ENCODE results near the gene ABCA3.
"Not testable (repeated sequence)": the region's sequence is repeated elsewhere in the genome, so short reads cannot be mapped to it uniquely, and the experiment has no call there.

Gene ABCA3

DNA sequence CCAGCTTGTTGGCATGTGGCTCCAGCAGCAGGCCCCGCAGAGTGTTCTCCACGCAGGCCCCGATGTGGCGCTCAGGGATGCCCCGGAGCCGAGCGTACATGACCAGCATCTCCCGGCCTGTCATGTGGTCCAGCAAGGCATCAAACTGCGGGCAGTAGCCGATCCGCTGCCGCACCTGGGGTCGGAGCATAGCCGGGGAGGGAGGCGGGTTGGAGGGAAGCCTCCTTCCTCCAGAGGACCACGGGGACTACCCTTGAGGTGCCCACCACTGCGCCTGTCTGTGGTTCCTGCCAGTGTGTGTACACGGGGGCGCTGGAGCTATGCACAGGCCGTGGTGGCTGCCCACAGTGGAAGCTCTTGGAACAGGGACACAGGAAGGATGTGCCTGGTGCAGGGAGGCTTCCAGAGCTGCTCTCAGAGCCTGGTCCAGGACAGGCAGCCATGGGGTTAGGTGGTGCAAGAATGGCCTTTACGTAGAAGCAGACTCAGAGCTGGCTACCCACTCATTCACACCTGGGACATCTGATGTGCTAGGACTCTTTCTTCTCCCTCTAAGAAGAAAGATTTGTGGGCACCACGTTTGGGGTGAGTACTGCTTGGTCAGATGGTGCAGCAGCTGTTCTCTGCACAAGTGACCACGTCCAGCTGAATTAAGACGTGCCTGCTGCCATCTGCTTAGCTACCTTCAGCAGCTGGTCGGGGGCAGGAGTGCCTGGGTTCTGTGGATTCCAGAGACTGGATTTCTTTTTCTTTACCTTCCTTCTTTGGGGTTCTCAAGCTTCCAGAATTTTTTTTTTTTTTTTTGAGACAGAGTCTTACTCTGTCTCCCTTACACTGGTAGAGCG lies 61.4 kb downstream of the ABCA3 start:
- no peak for DNase-seq

DNA sequence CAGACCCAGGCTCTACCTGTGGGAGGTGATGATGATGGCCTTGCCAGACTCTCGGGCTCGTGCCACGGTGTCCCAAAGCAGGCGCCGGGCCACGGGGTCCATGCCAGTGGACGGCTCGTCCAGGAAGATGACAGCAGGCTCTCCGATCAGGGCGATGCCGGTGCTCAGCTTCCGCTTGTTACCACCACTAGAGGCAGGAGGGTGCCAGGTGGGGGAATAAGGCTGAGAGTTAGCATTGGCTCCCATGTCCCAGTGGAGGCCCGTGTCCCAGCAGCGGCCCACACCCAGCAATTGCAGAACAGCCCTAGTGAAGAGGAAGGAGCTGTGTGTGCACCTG lies 62.3 kb downstream of the ABCA3 start:
- no peak for DNase-seq

DNA sequence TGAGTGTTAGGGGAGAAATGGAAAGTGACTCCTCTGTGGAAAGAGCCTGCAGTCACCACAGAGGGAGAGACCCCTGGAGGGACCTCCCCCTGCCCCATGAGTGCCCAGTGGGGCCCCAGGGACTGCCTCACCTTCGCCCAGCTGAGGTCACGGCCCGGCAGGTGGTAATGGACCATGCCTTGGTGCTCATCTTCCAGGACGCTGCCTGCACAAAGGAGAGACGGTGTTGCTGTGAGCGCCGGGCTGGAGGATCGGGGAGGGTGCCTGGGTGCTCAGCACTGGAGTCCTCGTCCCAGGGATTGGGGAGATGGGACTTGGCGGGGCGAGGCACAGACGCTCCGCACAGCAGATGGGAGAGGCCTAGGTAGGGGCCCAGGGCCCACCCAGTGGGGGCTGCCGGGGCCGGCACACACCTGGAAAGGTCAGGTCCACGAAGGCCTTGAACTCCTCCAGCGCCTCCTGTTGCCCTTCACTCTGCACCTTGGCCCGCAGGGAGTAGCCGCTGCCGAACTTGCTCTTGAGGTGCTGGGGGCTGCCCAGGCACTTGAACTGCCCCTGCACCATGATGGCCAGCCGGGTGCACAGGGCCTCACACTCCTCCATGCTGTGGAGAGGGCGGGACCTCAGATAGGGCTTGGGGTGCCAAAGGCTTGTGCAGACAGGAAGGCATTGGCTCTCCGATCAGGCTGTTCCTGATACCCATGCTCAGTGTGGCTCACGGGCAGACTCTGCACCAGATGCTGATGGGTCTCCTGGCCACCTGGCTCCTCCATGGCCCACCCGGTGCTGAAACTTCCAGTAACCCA lies 62.9 kb downstream of the ABCA3 start:
- DNase-seq: no peak

DNA sequence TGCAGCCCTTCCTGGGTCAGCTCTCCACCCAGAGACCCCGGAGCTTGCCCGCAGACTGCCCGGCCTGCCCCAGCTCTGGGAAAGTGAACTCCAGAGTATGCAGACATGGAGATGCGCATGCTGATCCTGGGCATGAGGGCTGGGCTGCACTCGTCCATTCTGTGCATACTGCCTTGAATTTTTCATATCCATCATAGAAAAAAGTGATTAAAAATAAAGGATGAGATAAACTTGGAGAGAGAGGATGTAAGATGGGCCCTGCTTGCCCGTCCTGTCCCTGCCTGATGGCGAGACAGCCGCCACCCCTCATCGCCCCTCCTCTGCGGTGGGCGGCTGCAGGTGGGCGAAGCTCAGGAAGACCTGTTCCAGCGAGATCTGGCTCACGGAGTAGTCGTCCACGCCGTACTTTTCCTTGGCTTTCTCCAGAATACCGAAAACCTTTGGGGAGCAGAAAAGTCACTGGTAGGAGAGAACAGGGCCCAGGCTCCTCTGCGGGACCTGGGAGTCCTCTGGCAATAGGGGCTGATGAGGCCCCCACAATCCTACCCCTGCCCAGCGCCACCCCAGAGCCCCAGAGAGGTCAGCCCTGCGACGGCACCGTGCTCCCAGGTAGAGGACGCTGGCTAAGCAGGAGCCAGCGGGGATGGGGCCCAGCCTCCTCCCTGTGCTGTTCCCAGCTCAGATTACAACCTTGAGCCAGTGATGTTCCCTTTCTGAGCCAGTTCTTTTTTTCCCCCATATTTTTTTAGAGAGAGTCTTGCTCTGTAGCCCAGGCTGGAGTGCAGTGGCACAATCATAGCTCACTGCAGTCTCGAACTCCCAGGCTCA lies 63.9 kb downstream of the ABCA3 start:
- DNase-seq: no peak

DNA sequence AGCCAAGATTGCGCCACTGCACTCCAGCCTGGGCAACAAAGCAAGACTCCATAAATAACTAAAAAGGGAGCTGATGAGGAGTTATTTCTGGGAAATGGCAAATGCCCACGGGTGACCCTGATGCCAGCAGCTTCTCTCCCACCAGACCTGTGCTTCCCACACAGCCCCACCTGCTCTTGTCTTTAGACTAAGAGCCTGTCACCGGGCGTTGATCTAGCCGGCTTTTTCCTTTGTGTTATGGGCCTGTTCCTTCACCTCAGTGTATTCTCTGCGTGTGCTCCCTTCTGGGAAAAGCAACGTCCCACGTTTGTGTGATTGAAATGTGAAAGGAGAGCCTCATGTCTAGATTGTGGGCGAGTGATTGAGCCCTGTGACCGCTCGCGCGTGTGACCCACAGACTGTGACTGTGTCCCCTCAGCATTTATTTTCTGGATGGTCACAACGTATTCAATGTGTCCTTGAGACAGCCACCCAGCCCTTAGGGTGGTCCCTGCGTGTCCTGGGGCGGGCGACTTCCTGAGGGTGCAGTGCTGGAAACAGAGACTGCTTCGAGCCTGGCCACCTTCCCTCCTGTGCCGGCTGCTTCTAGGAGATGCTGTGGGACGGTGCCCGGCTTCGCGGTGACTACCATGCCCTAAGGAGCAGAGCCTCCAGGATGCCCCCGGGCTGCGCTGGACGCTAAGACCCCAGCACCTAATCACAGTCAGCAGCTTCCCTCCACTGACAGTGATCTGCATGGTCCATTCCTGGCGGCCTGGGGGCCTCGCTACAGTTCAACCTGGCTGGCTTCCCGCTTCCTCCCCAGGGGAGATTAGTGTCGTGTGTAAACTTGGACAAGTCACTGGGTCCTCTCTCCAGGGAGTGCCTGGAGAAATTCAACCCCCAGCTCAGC lies 64.8 kb downstream of the ABCA3 start:
- DNase-seq: no peak

DNA sequence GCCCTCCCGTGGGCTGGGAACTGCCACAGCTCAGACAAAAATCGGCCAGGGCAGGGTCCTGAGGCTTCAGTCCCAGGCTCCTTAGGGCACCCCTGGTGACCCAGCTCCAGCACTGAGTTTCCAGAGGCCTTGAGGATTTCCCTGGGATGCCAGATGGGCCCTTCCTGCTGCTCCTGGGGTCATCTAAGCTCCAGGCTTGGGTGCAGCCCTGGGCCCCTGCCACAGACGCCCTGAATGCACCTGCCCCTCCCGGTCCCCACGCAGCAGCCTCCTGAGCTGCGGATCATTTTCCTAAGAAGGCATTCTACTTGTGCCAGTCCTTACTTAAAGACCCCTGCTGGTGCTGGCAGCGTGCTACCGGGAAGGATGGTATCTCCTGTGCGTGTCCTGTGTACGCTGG lies 66.6 kb downstream of the ABCA3 start:
- DNase-seq: no peak

DNA sequence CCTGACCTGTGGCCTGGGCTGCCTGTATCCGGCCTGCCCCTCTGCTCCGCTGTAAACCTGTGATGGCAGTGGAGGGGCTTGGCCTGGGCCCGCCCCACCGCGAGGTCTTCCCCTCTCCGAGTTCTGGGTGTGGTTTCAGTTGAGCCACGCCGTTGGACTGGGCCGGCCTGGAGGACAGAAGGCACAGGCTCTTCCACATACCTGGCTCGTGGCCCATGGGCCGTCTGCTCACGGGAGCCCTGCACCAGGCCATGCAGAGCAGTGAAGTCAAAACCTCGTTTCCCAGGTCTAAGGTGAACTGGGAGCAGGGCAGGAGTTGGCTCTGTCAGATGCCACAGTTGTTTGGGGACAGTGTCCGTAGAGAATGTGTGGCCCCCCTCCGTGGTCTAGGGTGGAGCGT lies 67.0 kb downstream of the ABCA3 start:
- DNase-seq: no peak

DNA sequence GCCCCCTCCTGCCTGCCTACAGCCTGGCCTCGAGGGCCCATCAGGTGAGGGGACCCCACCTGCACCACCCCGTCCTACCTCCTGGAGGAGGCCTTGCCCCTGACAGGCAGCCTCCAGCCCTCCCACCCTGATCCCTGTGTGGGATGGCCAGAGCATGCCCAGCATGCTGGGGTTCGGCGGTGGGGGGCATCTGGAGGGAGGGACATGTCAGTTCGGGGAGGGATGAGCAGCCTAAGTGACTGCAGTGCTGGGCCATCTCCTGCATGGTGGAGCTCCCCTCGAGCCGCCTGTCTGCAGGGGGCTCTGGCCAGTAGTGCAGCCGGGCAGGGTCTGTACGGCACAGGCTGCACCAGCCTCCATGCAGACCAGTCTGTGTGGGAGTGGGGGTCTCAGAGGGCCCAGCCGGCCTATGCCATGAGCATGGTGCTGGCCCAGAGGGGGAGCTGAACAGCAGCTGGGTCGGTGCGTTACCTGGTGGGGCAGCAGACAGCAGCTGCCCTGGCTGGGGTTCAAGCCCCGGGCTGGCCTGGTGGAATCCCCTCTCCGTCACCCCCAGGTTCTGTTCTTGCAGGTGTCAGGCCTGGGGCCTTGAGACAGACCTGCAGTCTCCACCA lies 68.6 kb downstream of the ABCA3 start:
- no peak for DNase-seq

DNA sequence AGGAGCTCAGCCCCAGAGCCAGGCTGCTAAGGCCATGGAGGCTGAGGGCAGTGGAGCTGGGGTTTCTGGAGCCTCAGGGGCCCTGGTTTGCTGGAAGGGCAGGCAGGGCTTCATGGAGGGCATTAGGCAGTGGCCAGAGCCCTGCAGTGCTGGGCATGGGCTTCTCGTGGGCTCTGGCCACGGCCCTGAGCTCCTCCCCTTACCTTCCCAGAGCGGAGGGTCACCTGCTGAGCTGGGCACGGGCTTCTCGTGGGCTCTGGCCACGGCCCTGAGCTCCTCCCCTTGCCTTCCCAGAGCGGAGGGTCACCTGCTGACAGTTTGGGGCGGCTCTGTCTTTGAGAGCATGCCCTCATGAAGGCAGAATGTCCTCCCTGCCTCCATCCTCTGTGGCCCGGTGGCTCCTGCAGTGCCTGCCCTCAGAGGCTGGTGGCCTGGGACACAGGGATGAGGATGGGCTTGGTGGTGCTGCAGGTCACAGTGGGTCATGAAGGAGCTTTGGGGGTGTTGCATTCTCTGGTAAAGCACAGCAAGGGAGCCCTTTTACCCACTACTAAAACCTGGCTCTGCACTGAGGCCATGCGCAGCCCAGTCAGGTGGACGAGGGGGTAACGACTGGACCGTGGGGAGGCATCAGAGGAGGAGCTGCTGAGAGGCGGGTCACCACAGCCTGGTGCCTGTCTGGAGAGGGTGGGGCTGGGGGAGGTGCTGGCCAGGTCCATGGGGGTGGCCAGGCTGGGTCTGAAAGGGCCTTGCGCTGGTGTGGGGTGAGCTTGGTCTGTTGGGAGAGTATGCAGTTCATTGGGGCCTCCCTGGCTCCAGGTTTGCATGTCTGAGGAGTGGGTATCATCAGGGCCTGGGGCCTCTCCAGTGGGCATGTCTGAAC lies 69.7 kb downstream of the ABCA3 start:
- DNase-seq: no peak

DNA sequence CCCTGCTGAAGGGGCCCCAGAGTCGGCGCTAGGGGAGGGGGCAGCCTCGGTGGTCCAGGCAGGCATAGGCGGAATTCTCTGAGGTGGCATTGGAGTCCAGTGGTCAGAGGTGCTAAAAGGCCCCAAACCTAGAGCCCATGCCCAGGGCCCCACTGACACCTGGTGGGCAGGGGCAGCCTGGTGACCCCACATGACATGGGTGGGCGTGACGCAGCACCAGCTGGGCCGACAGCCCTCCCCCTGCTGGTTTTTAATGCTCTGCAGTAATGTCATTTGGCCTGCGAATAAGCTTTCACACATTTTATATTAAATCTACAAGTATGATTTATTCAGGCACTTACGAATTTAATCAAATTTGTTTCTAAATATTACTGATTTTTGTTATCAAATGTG lies 70.5 kb downstream of the ABCA3 start:
- no peak for DNase-seq

DNA sequence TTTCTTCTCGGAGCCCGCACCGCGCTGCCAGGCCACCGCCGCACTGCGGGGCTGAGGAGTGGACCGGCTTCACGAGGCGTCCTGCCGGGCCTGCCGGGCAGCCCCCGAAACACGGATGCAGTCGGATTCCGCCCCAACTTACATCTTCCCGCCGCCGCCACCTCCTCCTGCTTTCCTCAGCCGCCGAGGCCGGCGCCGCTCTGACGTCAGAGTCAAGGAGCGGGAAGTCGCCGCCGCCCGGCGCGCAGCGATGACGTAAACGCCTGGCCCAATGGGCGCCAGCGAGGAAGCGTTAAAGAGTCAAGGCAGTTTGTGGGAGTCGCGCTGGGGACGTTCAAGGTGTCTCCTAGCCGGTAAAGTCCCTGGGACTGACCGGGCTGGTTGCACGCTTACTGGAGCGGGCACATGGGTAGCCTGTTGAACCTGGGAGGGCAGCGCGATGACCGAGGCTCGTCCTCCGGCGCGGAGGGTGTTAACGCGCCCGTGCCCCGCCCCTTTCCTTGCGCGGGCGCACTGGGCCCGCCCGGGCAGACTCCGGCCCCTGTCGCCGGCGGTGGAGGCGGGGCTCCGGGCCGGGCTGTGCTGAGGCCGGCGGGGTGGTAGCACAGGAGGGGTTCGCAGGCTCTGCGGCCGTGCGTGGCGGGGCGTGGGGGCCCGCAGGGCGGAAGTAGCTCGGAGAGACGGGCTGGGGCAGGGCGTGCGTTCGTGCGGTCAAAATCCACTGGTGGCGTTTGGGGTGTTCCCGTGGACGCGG lies 72.4 kb downstream of the ABCA3 start, which contains the start of gene RNPS1:
Gene RNPS1 (minus strand): TSS at position 214 of the 754 bp plus-strand sequence. CDS start 3,483 bp downstream, outside the sequence.
- peak; percentile 98 for DNase-seq

DNA sequence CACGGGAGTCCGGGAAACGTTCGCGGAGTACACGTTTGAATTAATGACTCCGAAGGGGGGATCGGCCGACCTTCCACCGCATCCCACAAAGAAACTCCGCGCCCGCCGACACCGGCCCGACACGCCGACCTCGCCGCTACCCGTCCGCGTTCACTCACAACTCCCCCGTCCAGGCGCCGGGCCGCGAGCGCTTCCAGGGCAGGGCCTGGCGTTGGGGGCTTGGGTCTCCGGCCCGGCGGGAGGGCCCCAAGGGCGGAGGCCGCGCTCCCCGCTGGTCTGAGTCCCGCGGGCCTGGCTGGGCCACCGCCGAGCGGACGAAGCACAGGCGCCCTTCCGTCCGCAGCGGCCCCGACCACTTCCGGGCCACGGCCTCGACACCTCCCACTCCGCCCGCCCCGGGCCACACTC lies 73.0 kb downstream of the ABCA3 start:
- DNase-seq: not testable (repeated sequence)

DNA sequence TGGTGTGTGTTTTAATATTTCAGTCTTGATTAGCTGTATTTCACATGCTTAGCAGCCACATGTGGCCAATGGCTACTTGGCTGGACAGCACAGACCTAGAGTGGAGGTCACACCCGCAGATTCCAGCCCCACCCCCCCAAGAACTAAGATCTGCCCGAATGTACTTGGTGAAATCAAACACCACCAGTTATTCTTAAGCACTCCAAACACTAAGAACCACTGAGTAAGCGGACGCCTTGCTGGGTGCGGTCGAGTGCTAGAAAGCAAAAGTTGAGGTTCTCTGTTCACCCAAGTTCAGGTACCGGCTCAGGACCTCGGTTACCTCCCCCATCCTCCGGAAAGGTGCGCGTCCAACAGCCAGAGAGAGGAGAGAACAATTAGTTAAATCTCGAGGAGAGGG lies 73.6 kb downstream of the ABCA3 start:
- DNase-seq: not testable (repeated sequence)

DNA sequence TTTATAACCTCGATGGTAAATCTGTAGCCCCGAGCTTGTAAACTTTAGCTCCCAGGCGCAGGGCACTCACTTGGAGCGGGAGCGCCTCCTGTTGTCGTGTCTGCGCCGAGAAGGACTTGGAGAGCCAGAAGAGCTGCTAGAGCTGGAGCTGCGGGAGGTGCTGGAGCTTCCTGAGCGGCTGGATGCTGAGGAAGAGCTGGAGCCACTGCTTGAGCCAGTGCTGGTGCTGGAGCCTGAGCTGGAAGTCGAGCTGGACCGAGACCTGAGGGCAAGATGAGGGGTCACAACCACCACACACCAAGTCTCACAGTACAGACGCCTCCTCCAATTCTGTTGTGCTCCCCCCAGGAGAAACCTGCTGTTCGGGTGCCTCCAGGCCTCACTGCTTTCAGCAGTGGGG lies 77.5 kb downstream of the ABCA3 start:
- not testable (repeated sequence) for DNase-seq

DNA sequence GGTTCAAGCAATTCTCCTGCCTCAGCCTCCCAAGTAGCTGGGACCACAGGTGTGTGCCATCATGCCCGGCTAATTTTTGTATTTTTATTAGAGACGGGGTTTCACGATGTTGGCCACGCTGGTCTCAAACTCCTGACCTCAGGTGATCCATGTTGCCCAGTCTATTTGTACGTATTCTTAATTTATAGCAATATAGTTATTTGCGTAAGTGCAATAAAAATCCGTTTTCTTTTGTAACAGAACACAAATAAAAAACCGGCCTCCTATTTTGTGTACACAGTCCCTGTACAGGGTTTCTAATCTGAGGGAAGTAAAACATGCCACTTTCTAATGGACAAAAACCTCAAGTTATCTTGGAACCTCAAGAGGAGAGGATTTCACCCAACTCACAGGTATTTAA lies 80.3 kb downstream of the ABCA3 start:
- DNase-seq: no peak

DNA sequence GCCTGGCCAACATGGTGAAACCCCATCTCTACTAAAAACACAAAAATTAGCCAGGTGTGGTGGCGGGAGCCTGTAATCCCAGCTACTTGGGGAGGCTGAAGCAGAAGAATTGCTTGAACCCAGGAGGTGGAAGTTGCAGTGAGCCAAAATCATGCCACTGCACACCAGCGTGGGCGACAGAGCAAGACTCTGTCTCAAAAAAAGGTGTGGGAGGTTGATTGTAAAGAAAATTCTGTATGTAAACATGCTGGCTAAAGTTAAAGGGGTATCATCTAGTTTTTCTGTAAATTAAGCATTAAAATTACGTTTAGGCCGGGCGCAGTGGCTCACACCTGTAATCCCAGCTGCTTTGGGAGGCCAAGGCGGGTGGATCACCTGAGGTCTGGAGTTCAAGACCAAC lies 82.0 kb downstream of the ABCA3 start:
- DNase-seq: not testable (repeated sequence)

DNA sequence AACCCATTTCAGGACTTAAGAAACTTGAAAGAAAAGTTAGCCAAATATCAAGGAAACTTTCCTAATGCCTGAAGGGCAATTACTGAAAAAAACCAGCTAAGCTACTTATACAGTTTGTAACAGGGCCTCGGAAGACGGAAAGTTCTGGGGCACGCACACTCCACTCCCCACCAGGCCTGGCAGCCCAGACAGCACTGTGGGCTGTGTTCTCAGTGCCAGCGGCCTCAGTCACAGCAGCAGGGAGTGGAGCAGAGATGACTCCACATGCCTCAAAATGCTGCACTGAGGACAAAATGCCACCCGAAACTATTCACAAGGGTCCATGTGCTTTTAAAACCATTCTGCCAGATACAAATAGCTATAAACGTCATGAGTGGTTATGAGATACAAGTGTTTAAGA lies 82.8 kb downstream of the ABCA3 start:
- no peak for DNase-seq

DNA sequence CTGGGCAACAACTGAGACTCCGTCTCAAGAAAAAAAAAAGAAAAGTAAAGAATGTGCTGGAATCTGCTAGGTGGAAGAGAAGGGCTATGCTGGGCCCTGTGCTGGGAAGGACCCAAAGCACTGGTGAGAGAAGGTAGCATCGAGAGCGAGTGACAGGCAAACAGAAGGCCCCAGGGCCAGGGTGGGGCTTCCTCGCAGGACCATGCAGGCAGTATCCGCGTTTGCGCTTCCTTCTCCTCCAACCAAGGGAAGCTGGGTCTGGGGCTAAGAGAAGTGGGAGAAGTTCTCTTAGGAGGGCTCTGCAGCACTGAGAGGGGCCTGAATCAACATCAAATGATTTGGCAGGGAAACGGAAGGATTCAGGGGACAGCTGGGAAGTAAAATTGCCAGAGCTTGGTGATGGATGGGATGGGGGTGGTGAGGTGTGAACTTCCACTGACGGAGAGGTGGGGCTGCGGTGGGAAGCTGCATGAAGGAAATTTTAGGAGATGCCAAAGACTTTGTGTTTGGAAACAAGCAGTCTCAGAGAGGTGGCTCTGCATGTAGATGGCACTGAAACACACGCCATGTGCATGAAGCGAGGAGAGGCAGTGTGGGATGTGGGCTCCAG lies 83.9 kb downstream of the ABCA3 start:
- no peak for DNase-seq

DNA sequence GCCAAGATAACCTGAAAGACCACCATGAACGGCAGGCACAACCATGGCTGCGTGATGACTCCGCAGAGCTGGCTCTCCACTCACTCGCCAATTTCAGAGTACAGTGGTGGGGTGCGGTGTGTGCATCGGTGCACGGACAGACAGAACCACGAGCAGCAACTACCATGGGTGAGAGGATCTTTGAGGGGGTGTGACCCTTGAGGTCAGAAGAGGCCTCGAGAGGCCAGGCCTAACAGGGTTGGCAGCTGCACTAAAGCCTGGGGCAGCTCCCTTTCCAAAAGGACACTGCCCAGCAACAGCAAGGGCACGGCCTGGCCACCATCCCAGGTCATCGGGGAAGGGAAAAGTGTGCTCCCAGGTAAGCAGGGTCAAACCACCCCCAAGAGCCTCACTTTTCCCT lies 87.2 kb downstream of the ABCA3 start:
- DNase-seq: no peak

DNA sequence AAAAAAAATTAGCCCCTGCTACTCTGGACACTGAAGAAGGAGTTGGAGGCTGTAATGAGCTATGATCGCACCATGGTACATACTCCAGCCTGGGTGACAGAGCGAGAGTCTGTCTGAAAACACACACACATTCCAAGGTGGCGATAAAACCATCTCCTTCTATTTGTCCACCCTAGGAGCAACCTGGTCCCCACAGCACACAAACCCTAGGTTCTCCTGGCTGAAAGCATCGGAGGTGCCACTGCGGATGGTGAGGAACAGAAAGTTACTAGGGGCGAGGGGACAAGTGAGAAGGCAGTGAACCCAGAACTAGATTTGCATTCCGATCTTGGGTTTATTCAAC lies 87.8 kb downstream of the ABCA3 start:
- no peak for DNase-seq

Measured in activated CD8-positive, alpha-beta memory T cell treated with anti-CD3 and anti-CD28 coated beads, Interleukin-2, amount 50 U/mL, for 4 hours (primary cell).